ENCODE data around the gene OPN1MW2.
"Not testable (repeated sequence)": the region's sequence is repeated elsewhere in the genome, so short reads cannot be mapped to it uniquely, and the experiment has no call there.

Gene OPN1MW2

DNA sequence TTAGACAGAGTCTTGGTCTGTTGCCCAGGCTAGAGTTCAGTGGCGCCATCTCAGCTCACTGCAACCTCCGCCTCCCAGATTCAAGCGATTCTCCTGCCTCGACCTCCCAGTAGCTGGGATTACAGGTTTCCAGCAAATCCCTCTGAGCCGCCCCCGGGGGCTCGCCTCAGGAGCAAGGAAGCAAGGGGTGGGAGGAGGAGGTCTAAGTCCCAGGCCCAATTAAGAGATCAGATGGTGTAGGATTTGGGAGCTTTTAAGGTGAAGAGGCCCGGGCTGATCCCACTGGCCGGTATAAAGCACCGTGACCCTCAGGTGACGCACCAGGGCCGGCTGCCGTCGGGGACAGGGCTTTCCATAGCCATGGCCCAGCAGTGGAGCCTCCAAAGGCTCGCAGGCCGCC lies at the start of gene OPN1MW2:
Gene OPN1MW2 (plus strand): TSS at position 301 of the 400 bp plus-strand sequence. CDS start 60 bp downstream, at position 361.
- H3K27ac ChIP-seq (ENCODE audit: low read depth, low read length); H3K27me3 ChIP-seq (ENCODE audit: control insufficient read depth in 1 of 2, insufficient read depth in 2 of 2, low read length in 2 of 2); H3K9ac ChIP-seq (ENCODE audit: low read depth in 1 of 2, low read length in 2 of 2); H3K4me1 ChIP-seq (ENCODE audit: control insufficient read depth in 1 of 2, insufficient read depth in 2 of 2, low read length in 2 of 2); H3K36me3 ChIP-seq (ENCODE audit: control insufficient read depth in 1 of 2, insufficient read depth in 2 of 2, low read length in 2 of 2); H3K9me3 ChIP-seq (ENCODE audit: control insufficient read depth in 1 of 2, low read length in 2 of 2); H3K4me3 ChIP-seq (ENCODE audit: low read depth in 1 of 2, low read length in 2 of 2): not testable (repeated sequence)

DNA sequence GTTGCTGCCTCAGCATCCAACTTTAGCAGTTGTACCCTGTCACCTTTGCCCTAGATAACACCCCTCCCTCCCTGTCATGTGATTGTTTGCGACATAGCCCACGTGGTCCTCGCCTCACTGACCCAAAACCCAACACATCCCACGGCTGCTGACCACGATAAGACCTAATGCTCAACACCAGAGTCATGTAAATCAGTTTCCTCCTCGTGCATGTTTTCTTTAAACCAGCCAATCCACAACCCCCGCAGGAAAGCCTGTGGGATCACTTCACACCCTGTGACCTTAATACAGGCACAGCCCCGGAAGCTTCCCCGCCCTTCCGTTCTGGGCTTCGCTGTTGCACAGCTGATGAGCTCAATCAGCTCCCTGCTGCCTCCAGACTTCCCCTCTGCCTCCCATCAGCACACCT lies 47.0 kb upstream of the OPN1MW2 start:
- H3K36me3 ChIP-seq (ENCODE audit: control insufficient read depth in 1 of 2, insufficient read depth in 2 of 2, low read length in 2 of 2); H3K4me1 ChIP-seq (ENCODE audit: control insufficient read depth in 1 of 2, insufficient read depth in 2 of 2, low read length in 2 of 2); H3K27me3 ChIP-seq (ENCODE audit: control insufficient read depth in 1 of 2, insufficient read depth in 2 of 2, low read length in 2 of 2); H3K27ac ChIP-seq (ENCODE audit: low read depth, low read length); H3K9ac ChIP-seq (ENCODE audit: low read depth in 1 of 2, low read length in 2 of 2); H3K4me3 ChIP-seq (ENCODE audit: low read depth in 1 of 2, low read length in 2 of 2); H3K9me3 ChIP-seq (ENCODE audit: control insufficient read depth in 1 of 2, low read length in 2 of 2): not testable (repeated sequence)

DNA sequence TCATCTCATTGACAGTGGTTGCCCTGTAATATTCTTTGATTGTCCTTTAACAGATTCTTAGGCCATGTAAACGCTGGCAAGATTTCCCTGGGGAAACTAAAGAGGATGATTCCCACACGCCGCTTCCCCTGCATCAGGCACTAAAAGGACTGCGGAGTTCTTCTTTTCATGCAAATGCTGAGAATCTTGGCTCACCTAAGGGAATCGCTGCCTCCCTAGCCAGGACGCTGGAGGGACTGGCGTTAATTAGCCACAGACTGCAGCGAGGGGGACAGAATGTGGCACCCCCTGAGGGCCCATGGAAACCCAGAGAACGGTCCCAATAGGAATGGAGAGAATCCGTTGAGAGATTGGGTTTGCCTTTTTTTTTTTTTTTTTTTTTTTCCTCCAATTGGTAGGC lies 45.2 kb upstream of the OPN1MW2 start:
- H3K9ac ChIP-seq (ENCODE audit: low read depth in 1 of 2, low read length in 2 of 2); H3K9me3 ChIP-seq (ENCODE audit: control insufficient read depth in 1 of 2, low read length in 2 of 2); H3K4me1 ChIP-seq (ENCODE audit: control insufficient read depth in 1 of 2, insufficient read depth in 2 of 2, low read length in 2 of 2); H3K27ac ChIP-seq (ENCODE audit: low read depth, low read length); H3K36me3 ChIP-seq (ENCODE audit: control insufficient read depth in 1 of 2, insufficient read depth in 2 of 2, low read length in 2 of 2); H3K4me3 ChIP-seq (ENCODE audit: low read depth in 1 of 2, low read length in 2 of 2); H3K27me3 ChIP-seq (ENCODE audit: control insufficient read depth in 1 of 2, insufficient read depth in 2 of 2, low read length in 2 of 2): not testable (repeated sequence)

GRCh38 chrX:154182296-154182695 lies 37.3 kb upstream of the OPN1MW2 start, which contains the start of gene OPN1MW:
Gene OPN1MW (plus strand): TSS chrX:154182596. CDS start chrX:154182678, 82 bp downstream.
- H3K9me3 ChIP-seq (ENCODE audit: control insufficient read depth in 1 of 2, low read length in 2 of 2); H3K36me3 ChIP-seq (ENCODE audit: control insufficient read depth in 1 of 2, insufficient read depth in 2 of 2, low read length in 2 of 2); H3K4me3 ChIP-seq (ENCODE audit: low read depth in 1 of 2, low read length in 2 of 2); H3K4me1 ChIP-seq (ENCODE audit: control insufficient read depth in 1 of 2, insufficient read depth in 2 of 2, low read length in 2 of 2); H3K27ac ChIP-seq (ENCODE audit: low read depth, low read length); H3K9ac ChIP-seq (ENCODE audit: low read depth in 1 of 2, low read length in 2 of 2); H3K27me3 ChIP-seq (ENCODE audit: control insufficient read depth in 1 of 2, insufficient read depth in 2 of 2, low read length in 2 of 2): not testable (repeated sequence)

- H3K36me3 ChIP-seq (ENCODE audit: control insufficient read depth in 1 of 2, insufficient read depth in 2 of 2, low read length in 2 of 2); H3K9me3 ChIP-seq (ENCODE audit: control insufficient read depth in 1 of 2, low read length in 2 of 2); H3K27me3 ChIP-seq (ENCODE audit: control insufficient read depth in 1 of 2, insufficient read depth in 2 of 2, low read length in 2 of 2); H3K9ac ChIP-seq (ENCODE audit: low read depth in 1 of 2, low read length in 2 of 2); H3K4me1 ChIP-seq (ENCODE audit: control insufficient read depth in 1 of 2, insufficient read depth in 2 of 2, low read length in 2 of 2); H3K27ac ChIP-seq (ENCODE audit: low read depth, low read length); H3K4me3 ChIP-seq (ENCODE audit: low read depth in 1 of 2, low read length in 2 of 2): not testable (repeated sequence)
Measured at GRCh38 chrX:154183794-154184193, 35.8 kb upstream of the OPN1MW2 start.

GRCh38 chrX:154192846-154193245 lies 26.7 kb upstream of the OPN1MW2 start:
- not testable (repeated sequence) for H3K27ac ChIP-seq (ENCODE audit: low read depth, low read length); H3K27me3 ChIP-seq (ENCODE audit: control insufficient read depth in 1 of 2, insufficient read depth in 2 of 2, low read length in 2 of 2); H3K4me1 ChIP-seq (ENCODE audit: control insufficient read depth in 1 of 2, insufficient read depth in 2 of 2, low read length in 2 of 2); H3K9me3 ChIP-seq (ENCODE audit: control insufficient read depth in 1 of 2, low read length in 2 of 2); H3K9ac ChIP-seq (ENCODE audit: low read depth in 1 of 2, low read length in 2 of 2); H3K36me3 ChIP-seq (ENCODE audit: control insufficient read depth in 1 of 2, insufficient read depth in 2 of 2, low read length in 2 of 2); H3K4me3 ChIP-seq (ENCODE audit: low read depth in 1 of 2, low read length in 2 of 2)

GRCh38 chrX:154194316-154194715 lies 25.2 kb upstream of the OPN1MW2 start:
- H3K27ac ChIP-seq (ENCODE audit: low read depth, low read length); H3K4me1 ChIP-seq (ENCODE audit: control insufficient read depth in 1 of 2, insufficient read depth in 2 of 2, low read length in 2 of 2); H3K4me3 ChIP-seq (ENCODE audit: low read depth in 1 of 2, low read length in 2 of 2); H3K27me3 ChIP-seq (ENCODE audit: control insufficient read depth in 1 of 2, insufficient read depth in 2 of 2, low read length in 2 of 2); H3K9ac ChIP-seq (ENCODE audit: low read depth in 1 of 2, low read length in 2 of 2); H3K36me3 ChIP-seq (ENCODE audit: control insufficient read depth in 1 of 2, insufficient read depth in 2 of 2, low read length in 2 of 2); H3K9me3 ChIP-seq (ENCODE audit: control insufficient read depth in 1 of 2, low read length in 2 of 2): not testable (repeated sequence)

GRCh38 chrX:154196466-154196865 lies 23.1 kb upstream of the OPN1MW2 start:
- H3K9me3 ChIP-seq (ENCODE audit: control insufficient read depth in 1 of 2, low read length in 2 of 2); H3K9ac ChIP-seq (ENCODE audit: low read depth in 1 of 2, low read length in 2 of 2); H3K27ac ChIP-seq (ENCODE audit: low read depth, low read length); H3K27me3 ChIP-seq (ENCODE audit: control insufficient read depth in 1 of 2, insufficient read depth in 2 of 2, low read length in 2 of 2); H3K4me1 ChIP-seq (ENCODE audit: control insufficient read depth in 1 of 2, insufficient read depth in 2 of 2, low read length in 2 of 2); H3K36me3 ChIP-seq (ENCODE audit: control insufficient read depth in 1 of 2, insufficient read depth in 2 of 2, low read length in 2 of 2); H3K4me3 ChIP-seq (ENCODE audit: low read depth in 1 of 2, low read length in 2 of 2): not testable (repeated sequence)

GRCh38 chrX:154209670-154210418 lies 9.7 kb upstream of the OPN1MW2 start:
- not testable (repeated sequence) for H3K9me3 ChIP-seq (ENCODE audit: control insufficient read depth in 1 of 2, low read length in 2 of 2); H3K27me3 ChIP-seq (ENCODE audit: control insufficient read depth in 1 of 2, insufficient read depth in 2 of 2, low read length in 2 of 2); H3K27ac ChIP-seq (ENCODE audit: low read depth, low read length); H3K4me3 ChIP-seq (ENCODE audit: low read depth in 1 of 2, low read length in 2 of 2); H3K4me1 ChIP-seq (ENCODE audit: control insufficient read depth in 1 of 2, insufficient read depth in 2 of 2, low read length in 2 of 2); H3K9ac ChIP-seq (ENCODE audit: low read depth in 1 of 2, low read length in 2 of 2); H3K36me3 ChIP-seq (ENCODE audit: control insufficient read depth in 1 of 2, insufficient read depth in 2 of 2, low read length in 2 of 2)

GRCh38 chrX:154211057-154211456 lies 8.5 kb upstream of the OPN1MW2 start:
- H3K36me3 ChIP-seq (ENCODE audit: control insufficient read depth in 1 of 2, insufficient read depth in 2 of 2, low read length in 2 of 2); H3K4me3 ChIP-seq (ENCODE audit: low read depth in 1 of 2, low read length in 2 of 2); H3K9me3 ChIP-seq (ENCODE audit: control insufficient read depth in 1 of 2, low read length in 2 of 2); H3K27ac ChIP-seq (ENCODE audit: low read depth, low read length); H3K27me3 ChIP-seq (ENCODE audit: control insufficient read depth in 1 of 2, insufficient read depth in 2 of 2, low read length in 2 of 2); H3K9ac ChIP-seq (ENCODE audit: low read depth in 1 of 2, low read length in 2 of 2); H3K4me1 ChIP-seq (ENCODE audit: control insufficient read depth in 1 of 2, insufficient read depth in 2 of 2, low read length in 2 of 2): not testable (repeated sequence)

GRCh38 chrX:154211499-154211898 lies 8.1 kb upstream of the OPN1MW2 start:
- H3K27me3 ChIP-seq (ENCODE audit: control insufficient read depth in 1 of 2, insufficient read depth in 2 of 2, low read length in 2 of 2); H3K9me3 ChIP-seq (ENCODE audit: control insufficient read depth in 1 of 2, low read length in 2 of 2); H3K4me3 ChIP-seq (ENCODE audit: low read depth in 1 of 2, low read length in 2 of 2); H3K36me3 ChIP-seq (ENCODE audit: control insufficient read depth in 1 of 2, insufficient read depth in 2 of 2, low read length in 2 of 2); H3K27ac ChIP-seq (ENCODE audit: low read depth, low read length); H3K9ac ChIP-seq (ENCODE audit: low read depth in 1 of 2, low read length in 2 of 2); H3K4me1 ChIP-seq (ENCODE audit: control insufficient read depth in 1 of 2, insufficient read depth in 2 of 2, low read length in 2 of 2): not testable (repeated sequence)

Measured in duodenal mucosa (tissue), 2 donors.